Dermis microvascular lymphatic vessel endothelial cell (primary cell): ENCODE measurements around the gene IGLL5. TPM values are rescaled to one million over a fixed set of nuclear protein-coding genes. Genes with fewer than 3 reads are reported as not detected.
A peak's percentile ranks its signal among the peaks of the same experiment; 100 is the strongest.

Experiments
- DNase-seq, 2 donors: peaks; one replicate each; pipeline versions ENCODE4 v3.0.0 to v3.0.0-alpha.2; 2010; ENCODE audit warnings: low read depth in 2 of 2
- total RNA-seq: library from RNA; depleted of rRNA; stranded (reverse); fragments of >200 nt; gene quantifications from 2 replicates; pipeline ENCODE4 v1.2.1, GENCODE V29; 2014

IGLL5 gene
- total RNA-seq, 1 donor from 2014 or later: not detected

- DNase-seq: no peak
Observed at GRCh38 chr22:22858559-22858937, 29.1 kb upstream of the IGLL5 start.

- no peak for DNase-seq
Observed at GRCh38 chr22:22863001-22863400, 24.6 kb upstream of the IGLL5 start.

GRCh38 chr22:22865311-22866072 lies 22.1 kb upstream of the IGLL5 start:
- no peak for DNase-seq

- DNase-seq: no peak
Observed at GRCh38 chr22:22866381-22867111, 21.1 kb upstream of the IGLL5 start.

GRCh38 chr22:22867996-22868715 lies 19.5 kb upstream of the IGLL5 start:
- DNase-seq: no peak

GRCh38 chr22:22870577-22871404 lies 16.8 kb upstream of the IGLL5 start:
- DNase-seq: no peak

GRCh38 chr22:22871536-22872278 lies 15.9 kb upstream of the IGLL5 start:
- DNase-seq: no peak

- no peak for DNase-seq
Observed at GRCh38 chr22:22872722-22873708, 14.6 kb upstream of the IGLL5 start.

- DNase-seq: peak in 1 of 2 donors; percentile 57
Observed at GRCh38 chr22:22877523-22878210, 9.9 kb upstream of the IGLL5 start.

GRCh38 chr22:22878211-22878570 lies 9.4 kb upstream of the IGLL5 start:
- no peak for DNase-seq

- no peak for DNase-seq
Observed at GRCh38 chr22:22878801-22879674, 8.6 kb upstream of the IGLL5 start.

GRCh38 chr22:22879675-22880155 lies 7.9 kb upstream of the IGLL5 start:
- no peak for DNase-seq

GRCh38 chr22:22880645-22881044 lies 7.0 kb upstream of the IGLL5 start:
- no peak for DNase-seq

- no peak for DNase-seq
Observed at GRCh38 chr22:22881116-22882000, 6.3 kb upstream of the IGLL5 start.

- no peak for DNase-seq
Observed at GRCh38 chr22:22882033-22882717, 5.4 kb upstream of the IGLL5 start.

- no peak for DNase-seq
Observed at GRCh38 chr22:22883090-22883727, 4.4 kb upstream of the IGLL5 start.
